Measurements from ENCODE around the gene FZD4.
"Not testable (repeated sequence)": the region's sequence is repeated elsewhere in the genome, so short reads cannot be mapped to it uniquely, and the experiment has no call there.

The FZD4 gene

DNA sequence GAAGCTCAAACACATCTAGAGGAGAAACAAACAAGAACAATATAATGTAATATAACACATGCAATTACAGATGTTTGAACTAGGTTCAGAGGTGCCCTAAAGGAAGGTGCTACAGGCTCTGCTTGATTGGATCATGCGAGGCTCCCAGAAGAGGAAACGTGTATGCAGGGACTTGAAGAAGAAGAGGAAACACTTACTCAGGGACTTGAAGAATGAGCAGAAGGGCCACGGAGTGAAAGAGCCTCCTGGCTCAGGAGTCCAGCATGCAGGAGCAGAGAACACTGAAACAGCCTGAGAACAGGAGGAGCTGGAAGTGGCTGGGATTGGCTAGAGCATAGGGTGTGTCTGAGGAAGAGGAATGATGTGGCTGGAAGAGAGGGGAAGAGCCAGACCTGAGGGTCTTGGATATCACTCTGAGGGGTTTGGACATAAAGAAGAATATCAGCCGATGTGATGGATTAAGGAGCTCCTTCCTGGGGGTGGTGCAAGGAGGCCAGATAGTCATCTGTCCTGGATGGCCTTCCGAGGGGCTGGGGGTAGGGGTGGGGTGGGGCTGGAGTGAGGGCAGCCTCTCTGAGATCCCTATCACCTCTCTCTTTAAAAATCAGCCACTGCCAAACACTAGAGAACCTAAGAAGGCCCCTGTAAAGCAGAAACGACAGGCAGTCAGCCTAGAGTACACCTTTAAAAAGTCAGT is 16.8 kb downstream of the FZD4 start:
- in situ Hi-C loops (cut with HindIII; ENCODE audit: low sequenced_read_pairs), result loop anchor here (10.0 to 25.0 kb wide), 2 partner anchors 349 to 486 kb away; no protein-coding TSS in a partner anchor
- no peak overlapping the region for H3K4me3 ChIP-seq (ENCODE audit: low read depth, low read length)
- TF ChIP-seq, protein P1, sequence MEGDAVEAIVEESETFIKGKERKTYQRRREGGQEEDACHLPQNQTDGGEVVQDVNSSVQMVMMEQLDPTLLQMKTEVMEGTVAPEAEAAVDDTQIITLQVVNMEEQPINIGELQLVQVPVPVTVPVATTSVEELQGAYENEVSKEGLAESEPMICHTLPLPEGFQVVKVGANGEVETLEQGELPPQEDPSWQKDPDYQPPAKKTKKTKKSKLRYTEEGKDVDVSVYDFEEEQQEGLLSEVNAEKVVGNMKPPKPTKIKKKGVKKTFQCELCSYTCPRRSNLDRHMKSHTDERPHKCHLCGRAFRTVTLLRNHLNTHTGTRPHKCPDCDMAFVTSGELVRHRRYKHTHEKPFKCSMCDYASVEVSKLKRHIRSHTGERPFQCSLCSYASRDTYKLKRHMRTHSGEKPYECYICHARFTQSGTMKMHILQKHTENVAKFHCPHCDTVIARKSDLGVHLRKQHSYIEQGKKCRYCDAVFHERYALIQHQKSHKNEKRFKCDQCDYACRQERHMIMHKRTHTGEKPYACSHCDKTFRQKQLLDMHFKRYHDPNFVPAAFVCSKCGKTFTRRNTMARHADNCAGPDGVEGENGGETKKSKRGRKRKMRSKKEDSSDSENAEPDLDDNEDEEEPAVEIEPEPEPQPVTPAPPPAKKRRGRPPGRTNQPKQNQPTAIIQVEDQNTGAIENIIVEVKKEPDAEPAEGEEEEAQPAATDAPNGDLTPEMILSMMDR (IDR thresholded peaks at IDR 0.05; ENCODE audit: low read depth, low read length, missing control alignments), result no peak
- no peak for DNase-seq (ENCODE audit: low read depth)

DNA sequence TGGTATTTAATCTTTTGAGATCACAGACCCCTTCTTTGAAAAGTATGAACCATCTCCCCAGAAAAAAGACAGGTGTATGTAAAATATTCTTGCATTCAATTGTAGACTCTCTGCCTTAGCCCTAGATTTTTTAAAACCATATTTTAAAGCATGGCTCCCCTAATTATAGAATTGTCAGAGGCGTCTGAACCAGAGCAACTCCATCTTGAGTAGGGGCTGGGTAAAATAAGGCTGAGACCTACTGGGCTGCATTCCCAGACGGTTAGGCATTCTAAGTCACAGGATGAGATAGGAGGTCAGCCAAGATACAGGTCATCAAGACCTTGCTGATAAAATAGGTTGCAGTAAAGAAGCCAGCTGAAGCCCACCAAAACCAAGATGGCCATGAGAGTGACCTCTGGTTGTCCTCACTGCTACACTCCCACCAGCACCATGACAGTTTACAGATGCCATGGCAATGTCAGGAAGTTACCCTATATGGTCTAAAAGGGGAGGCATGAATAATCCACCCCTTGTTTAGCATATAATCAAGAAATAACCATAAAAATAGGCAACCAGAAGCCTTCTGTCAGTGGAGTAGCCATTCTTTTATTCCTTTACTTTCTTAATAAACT is 17.9 kb downstream of the FZD4 start:
- in situ Hi-C loops (cut with HindIII; ENCODE audit: low sequenced_read_pairs), result loop anchor here (10.0 to 25.0 kb wide), 2 partner anchors 350 to 488 kb away; no protein-coding TSS in a partner anchor
- H3K4me3 ChIP-seq (ENCODE audit: low read depth, low read length); DNase-seq (ENCODE audit: low read depth): not testable (repeated sequence)

DNA sequence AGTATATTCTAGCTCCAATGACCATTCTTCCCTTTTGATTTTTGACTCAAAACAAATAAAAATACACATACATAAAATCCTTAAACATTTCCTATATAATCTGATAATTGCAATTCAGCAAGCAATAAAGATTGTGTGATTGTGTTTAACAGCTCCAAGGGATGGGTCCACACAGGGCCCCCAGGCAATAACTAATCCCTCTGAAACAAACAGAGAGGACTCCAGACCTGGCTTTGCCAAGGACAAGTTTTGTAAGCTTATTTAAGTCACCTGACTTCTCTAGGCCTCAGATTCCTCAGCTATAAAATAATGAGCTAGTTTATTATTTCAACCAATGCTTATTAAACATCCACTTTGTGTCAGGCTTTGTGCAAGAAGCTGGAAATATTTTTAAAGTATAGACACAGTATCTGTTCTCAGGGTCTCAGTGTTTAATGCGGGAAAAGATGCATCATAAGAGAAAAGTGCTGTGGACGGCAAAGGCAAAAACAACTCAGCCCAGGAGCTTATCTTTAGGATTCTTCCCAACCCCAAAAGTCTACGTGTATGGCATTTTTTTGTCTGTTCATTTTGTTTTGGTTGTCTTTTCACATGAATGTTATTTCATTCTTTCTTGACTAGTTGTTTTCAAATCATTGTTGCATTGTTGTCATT is 20.1 kb downstream of the FZD4 start:
- TF ChIP-seq, protein P1 (IDR thresholded peaks at IDR 0.05; ENCODE audit: low read depth, low read length, missing control alignments), result no peak
- no peak for DNase-seq (ENCODE audit: low read depth)
- in situ Hi-C loops (cut with HindIII; ENCODE audit: low sequenced_read_pairs), result loop anchor here (10.0 to 25.0 kb wide), 2 partner anchors 352 to 490 kb away; no protein-coding TSS in a partner anchor
- no peak overlapping the region for H3K4me3 ChIP-seq (ENCODE audit: low read depth, low read length)

DNA sequence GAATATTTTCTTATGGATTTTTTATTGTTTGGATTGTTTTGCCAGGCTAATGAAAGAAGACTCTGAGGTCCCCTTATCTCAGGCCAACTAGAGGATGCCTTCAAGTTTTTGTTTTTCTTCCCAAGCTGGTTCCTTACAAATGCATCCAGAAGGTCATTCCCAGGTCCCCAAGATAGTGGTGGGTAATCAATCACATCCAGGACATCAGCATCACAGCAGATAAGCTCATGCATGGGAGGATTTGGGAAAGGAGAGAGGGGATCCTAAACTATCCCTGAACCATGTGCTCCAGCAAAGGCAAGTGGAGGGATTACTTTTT is 20.7 kb downstream of the FZD4 start:
- no peak overlapping the region for H3K4me3 ChIP-seq (ENCODE audit: low read depth, low read length)
- in situ Hi-C loops (cut with HindIII; ENCODE audit: low sequenced_read_pairs), result loop anchor here (10.0 to 25.0 kb wide), 2 partner anchors 353 to 490 kb away; no protein-coding TSS in a partner anchor
- no peak for DNase-seq (ENCODE audit: low read depth)
- TF ChIP-seq, protein P1 (IDR thresholded peaks at IDR 0.05; ENCODE audit: low read depth, low read length, missing control alignments), result no peak

DNA sequence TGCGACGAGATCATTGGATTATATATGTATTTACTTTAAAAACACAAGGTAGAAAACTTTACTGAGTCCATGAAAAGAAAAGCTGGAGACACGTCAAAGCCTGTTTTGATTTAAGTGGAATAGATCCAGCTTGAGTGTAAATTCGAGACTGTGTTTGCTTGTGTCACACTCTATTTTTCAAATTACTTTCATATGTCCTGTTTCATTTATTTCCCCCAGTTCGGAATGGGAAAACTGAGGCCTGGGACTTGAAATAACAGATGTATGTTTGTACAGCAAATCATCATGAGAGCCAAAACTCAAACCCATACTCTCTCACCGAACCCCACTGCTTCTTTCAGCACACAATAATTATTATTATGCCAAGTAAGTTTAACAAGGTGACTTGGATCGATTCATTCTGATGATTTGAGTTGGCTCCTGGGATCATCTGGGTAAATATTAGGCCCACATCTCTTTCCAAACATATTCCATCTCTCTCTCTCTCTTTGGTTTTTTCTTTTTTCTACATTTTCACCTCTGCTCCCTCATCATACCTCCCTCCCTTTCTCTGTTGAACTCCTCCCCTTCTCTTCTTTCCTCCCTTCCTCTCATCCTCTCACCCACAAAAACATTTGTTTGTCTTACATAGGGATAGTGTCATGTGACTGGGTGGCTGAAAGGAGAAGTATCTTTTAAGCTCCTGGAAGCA is 21.2 kb downstream of the FZD4 start:
- no peak overlapping the region for H3K4me3 ChIP-seq (ENCODE audit: low read depth, low read length)
- DNase-seq (ENCODE audit: low read depth), result no peak
- in situ Hi-C loops (cut with HindIII; ENCODE audit: low sequenced_read_pairs), result loop anchor here (10.0 to 25.0 kb wide), 2 partner anchors 353 to 491 kb away; no protein-coding TSS in a partner anchor
- TF ChIP-seq, protein P1 (IDR thresholded peaks at IDR 0.05; ENCODE audit: low read depth, low read length, missing control alignments), result no peak

DNA sequence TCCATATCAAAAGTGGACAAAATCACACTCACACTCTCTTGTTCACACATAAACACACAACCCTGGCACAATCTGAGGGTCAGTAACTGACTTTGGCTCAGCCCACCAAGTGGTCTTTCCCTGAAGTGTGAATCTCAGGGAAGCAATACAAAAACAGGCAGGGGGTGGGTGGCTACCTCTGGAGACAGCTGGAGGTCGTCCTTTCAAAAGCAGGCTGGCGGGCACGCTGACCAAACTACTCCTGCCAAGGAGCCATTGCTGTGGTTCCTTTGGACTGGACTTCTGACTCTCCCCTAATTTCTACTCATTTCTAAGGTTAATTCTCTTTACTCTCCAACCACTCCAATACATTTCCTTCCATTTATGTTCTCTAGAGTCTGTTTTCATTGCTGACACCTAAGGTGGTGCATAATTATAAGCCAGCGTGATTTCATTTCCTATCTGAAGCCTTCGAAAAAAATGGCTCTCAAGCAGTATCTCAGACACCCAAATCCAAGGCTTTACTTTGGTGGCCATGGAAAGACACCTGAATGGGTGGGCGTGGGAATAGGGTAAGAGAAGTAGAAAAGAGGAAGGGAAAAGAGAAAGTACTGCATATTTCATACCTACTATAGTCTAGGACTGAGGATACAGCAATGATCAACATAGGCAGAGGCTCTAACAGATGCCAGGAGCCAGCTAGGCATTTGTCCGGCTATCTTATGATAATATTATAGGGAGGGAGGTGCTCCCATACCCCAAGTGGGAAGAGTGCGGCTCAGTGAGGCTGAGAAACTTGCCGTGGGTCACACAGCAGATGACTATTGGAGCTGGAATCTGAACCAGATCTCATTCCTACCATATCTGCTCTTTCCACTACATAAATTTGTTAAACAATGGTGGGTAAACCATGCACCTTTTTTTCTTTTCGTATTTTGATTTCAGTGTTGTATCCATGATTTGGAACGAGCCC is 22.0 kb downstream of the FZD4 start:
- in situ Hi-C loops (cut with HindIII; ENCODE audit: low sequenced_read_pairs), result loop anchor here (10.0 to 25.0 kb wide), 2 partner anchors 354 to 492 kb away; no protein-coding TSS in a partner anchor
- TF ChIP-seq, protein P1 (IDR thresholded peaks at IDR 0.05; ENCODE audit: low read depth, low read length, missing control alignments), result no peak
- DNase-seq (ENCODE audit: low read depth), result no peak
- H3K4me3 ChIP-seq (ENCODE audit: low read depth, low read length), result no peak overlapping the region
